HL-60 (cell line): Measurements from ENCODE around the gene TEX54.

ENCODE experiments used
- CTCF ChIP-seq: IDR thresholded peaks from one replicate; pipeline ENCODE4 v1.5.1; 2011; ENCODE audit warnings: low read length, control low read depth, inconsistent platforms; ENCODE audit not compliant: insufficient read depth
- GABPA ChIP-seq: IDR thresholded peaks from 2 replicates; pipeline ENCODE4 v1.6.1; 2012; ENCODE audit warnings: low read depth
- POLR2AphosphoS5 ChIP-seq: IDR thresholded peaks from 2 replicates; pipeline ENCODE4 v1.6.1; 2012; ENCODE audit warnings: low read depth
- SPI1 ChIP-seq: IDR thresholded peaks from 2 replicates; pipeline ENCODE4 v1.6.1; 2012; ENCODE audit warnings: low read depth, mild to moderate bottlenecking, borderline replicate concordance

GRCh38 chr11:62857541-62857982 lies 24.9 kb upstream of the TEX54 start:
- TF ChIP-seq CTCF = no peak
- no peak for TF ChIP-seq GABPA
- TF ChIP-seq POLR2AphosphoS5 = no peak
- TF ChIP-seq SPI1 = peak; percentile 77
